Loucy (cell line): ENCODE results near the gene RNF2.

Experiments
- H2AFZ ChIP-seq: fragments of 200-600 bp; sonication (generic); 2 replicates; pipeline ENCODE4 v1.6.0; 2016; ENCODE audit warnings: antibody characterized with exemption, mild to moderate bottlenecking, low read length, moderate library complexity
- H3F3A ChIP-seq: fragments of 200-600 bp; 2 replicates; pipeline ENCODE4 v1.6.0; 2016; ENCODE audit warnings: antibody characterized with exemption, low read depth, mild to moderate bottlenecking
- H3K27me3 ChIP-seq: fragments of 200-600 bp; sonication (generic); 2 replicates; pipeline ENCODE4 v1.6.1; 2014; ENCODE audit warnings: low read length, mild to moderate bottlenecking; ENCODE audit not compliant: insufficient read depth, poor library complexity, severe bottlenecking
- H3K36me3 ChIP-seq: fragments of 200-600 bp; sonication (generic); 2 replicates; pipeline ENCODE4 v1.6.1; 2016; ENCODE audit warnings: low read length; ENCODE audit not compliant: insufficient read depth
- H3K4me1 ChIP-seq: fragments of 200-600 bp; sonication (generic); 2 replicates; pipeline ENCODE4 v1.5.1; 2014; ENCODE audit warnings: low read length, mild to moderate bottlenecking; ENCODE audit not compliant: insufficient read depth, poor library complexity, severe bottlenecking
- H3K4me2 ChIP-seq: fragments of 200-600 bp; sonication (generic); 2 replicates; pipeline ENCODE4 v1.6.0; 2014; ENCODE audit warnings: antibody characterized with exemption, low read length, low read depth, mild to moderate bottlenecking; ENCODE audit not compliant: poor library complexity, severe bottlenecking
- H3K4me3 ChIP-seq: fragments of 200-600 bp; sonication (generic); 2 replicates; pipeline ENCODE4 v1.5.1; 2014; ENCODE audit warnings: low read length, mild to moderate bottlenecking, mixed read lengths; ENCODE audit not compliant: poor library complexity, severe bottlenecking
- H3K79me2 ChIP-seq: fragments of 200-600 bp; sonication (generic); 2 replicates; pipeline ENCODE4 v1.6.1; 2014; ENCODE audit warnings: low read length; ENCODE audit not compliant: insufficient read depth
- H3K9ac ChIP-seq: fragments of 200-600 bp; sonication (generic); 2 replicates; pipeline ENCODE4 v1.6.0; 2014; ENCODE audit warnings: mild to moderate bottlenecking, low read depth, low read length, moderate library complexity; ENCODE audit not compliant: poor library complexity, severe bottlenecking
- H3K9me2 ChIP-seq: fragments of 200-600 bp; sonication (generic); replicated peaks from 2 replicates; pipeline ENCODE4 v1.6.1; 2016; ENCODE audit warnings: low read depth, low read length, mixed read lengths
- H3K9me3 ChIP-seq: fragments of 200-600 bp; sonication (generic); 2 replicates; pipeline ENCODE4 v1.6.1; 2014; ENCODE audit warnings: mild to moderate bottlenecking, antibody characterized with exemption, low read length, low read depth; ENCODE audit not compliant: insufficient read depth
- H4K20me1 ChIP-seq: fragments of 200-600 bp; sonication (generic); 2 replicates; pipeline ENCODE4 v1.6.0; 2014; ENCODE audit warnings: antibody characterized with exemption, low read length, mild to moderate bottlenecking; ENCODE audit not compliant: insufficient read depth, poor library complexity, severe bottlenecking
- CTCF ChIP-seq: fragments of 200-600 bp; sonication (generic); conservative IDR thresholded peaks from 2 replicates; pipeline ENCODE4 v1.5.1; 2014; ENCODE audit warnings: mild to moderate bottlenecking, antibody characterized with exemption, low read length
- EZH2phosphoT487 ChIP-seq: fragments of 200-600 bp; IDR thresholded peaks from 2 replicates; pipeline ENCODE4 v1.6.1; 2018; ENCODE audit warnings: antibody characterized with exemption, mild to moderate bottlenecking, moderate library complexity, borderline replicate concordance

The RNF2 gene

GRCh38 chr1:185144233-185144632, 98.9 kb downstream of the RNF2 start:
- no peaks in the 10 kb centered on the region for H4K20me1 ChIP-seq
- no peaks in the 10 kb centered on the region for H3F3A ChIP-seq
- no peaks in the 10 kb centered on the region; the same call in 1 of the 2 replicates for H3K36me3 ChIP-seq
- H2AFZ ChIP-seq = no peak overlapping the region
- H3K4me2 ChIP-seq = no peak overlapping the region
- H3K9me2 ChIP-seq = no peaks in the 10 kb centered on the region
- H3K79me2 ChIP-seq = no peaks in the 10 kb centered on the region
- H3K4me1 ChIP-seq = no peaks in the 10 kb centered on the region
- H3K9me3 ChIP-seq = no peaks in the 10 kb centered on the region
- no peak overlapping the region for H3K4me3 ChIP-seq
- TF ChIP-seq EZH2phosphoT487 = no peak
- no peak for TF ChIP-seq CTCF
- H3K27me3 ChIP-seq = no peaks in the 10 kb centered on the region
- H3K9ac ChIP-seq = no peak overlapping the region

- Histone ChIP-seq H3K4me1 (peaks cover 28% of the 10 kb centered on the region), H3K9me2 (no peaks in the 10 kb centered on the region), H3K27me3 (no peaks in the 10 kb centered on the region), H3K4me2 (no peak overlapping the region), H3F3A (no peaks in the 10 kb centered on the region), H4K20me1 (peaks cover 3% of the 10 kb centered on the region), H3K9me3 (no peaks in the 10 kb centered on the region), H3K4me3 (no peak overlapping the region), H3K9ac (no peak overlapping the region), H3K36me3 (no peaks in the 10 kb centered on the region; the same call in 1 of the 2 replicates), H2AFZ (no peak overlapping the region), H3K79me2 (peaks cover 15% of the 10 kb centered on the region)
- TF ChIP-seq EZH2phosphoT487 (no peak), CTCF (no peak)
Measured at GRCh38 chr1:185151215-185151614, 105.9 kb downstream of the RNF2 start.
